Airway epithelial cell (primary cell): Measurements from ENCODE around the gene GTSE1. TPM values are rescaled to one million over a fixed set of nuclear protein-coding genes. Genes with fewer than 3 reads are reported as not detected.

Source experiments
- total RNA-seq: library from RNA; depleted of rRNA; stranded (reverse); fragments of >200 nt; gene quantifications from 2 replicates; pipeline ENCODE4 v1.2.3, GENCODE V29; 2015

GTSE1 gene
- 4.6 and 9.2 TPM in 2 replicates for total RNA-seq

DNA sequence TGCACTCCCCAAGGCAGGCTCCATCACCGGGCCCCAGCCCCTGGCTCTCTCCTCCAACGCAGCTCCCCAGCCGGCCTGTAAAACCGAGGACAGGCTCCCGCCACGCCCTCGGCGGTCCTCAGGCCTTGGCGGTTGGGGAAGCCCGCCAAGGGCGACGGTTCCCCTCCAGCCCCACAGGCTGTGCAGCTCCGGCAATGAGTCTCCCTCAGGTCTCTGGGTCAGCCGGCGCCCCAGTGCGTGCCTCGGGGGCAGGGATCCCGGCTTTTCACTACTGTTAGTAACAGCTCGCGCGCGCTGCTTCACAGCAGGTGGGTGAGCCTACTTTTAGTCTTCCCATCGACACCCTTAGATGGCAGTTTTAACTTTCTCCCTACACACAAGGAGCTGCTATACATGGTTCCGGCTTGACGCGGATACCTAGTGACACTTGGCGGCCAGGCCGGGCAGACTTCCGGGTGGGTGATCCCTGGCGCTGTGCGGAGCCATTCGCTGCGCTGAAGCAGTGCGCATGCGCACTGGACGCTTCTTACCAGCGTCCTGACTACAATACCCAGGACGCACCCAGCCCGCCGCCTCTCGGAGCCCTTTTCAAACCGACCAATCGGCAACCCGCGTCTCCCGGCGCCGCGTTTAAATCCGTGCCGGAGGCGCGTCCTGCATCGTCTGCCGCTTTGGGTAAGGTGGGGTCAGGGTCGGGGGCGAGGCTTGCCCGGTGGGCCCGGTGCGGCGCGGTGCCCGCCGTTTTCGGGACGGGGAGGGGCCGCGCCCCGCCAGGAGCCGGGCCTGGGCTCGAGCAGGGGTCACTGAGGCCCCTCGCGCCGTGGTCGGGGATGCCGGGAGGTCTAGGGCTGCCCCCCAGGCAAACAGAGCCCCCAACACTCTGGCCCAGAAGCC, at the start of gene GTSE1:
TSS of gene GTSE1 (plus strand) at position 614 of the 894 bp plus-strand sequence. CDS start 531 bp downstream, outside the sequence.

DNA sequence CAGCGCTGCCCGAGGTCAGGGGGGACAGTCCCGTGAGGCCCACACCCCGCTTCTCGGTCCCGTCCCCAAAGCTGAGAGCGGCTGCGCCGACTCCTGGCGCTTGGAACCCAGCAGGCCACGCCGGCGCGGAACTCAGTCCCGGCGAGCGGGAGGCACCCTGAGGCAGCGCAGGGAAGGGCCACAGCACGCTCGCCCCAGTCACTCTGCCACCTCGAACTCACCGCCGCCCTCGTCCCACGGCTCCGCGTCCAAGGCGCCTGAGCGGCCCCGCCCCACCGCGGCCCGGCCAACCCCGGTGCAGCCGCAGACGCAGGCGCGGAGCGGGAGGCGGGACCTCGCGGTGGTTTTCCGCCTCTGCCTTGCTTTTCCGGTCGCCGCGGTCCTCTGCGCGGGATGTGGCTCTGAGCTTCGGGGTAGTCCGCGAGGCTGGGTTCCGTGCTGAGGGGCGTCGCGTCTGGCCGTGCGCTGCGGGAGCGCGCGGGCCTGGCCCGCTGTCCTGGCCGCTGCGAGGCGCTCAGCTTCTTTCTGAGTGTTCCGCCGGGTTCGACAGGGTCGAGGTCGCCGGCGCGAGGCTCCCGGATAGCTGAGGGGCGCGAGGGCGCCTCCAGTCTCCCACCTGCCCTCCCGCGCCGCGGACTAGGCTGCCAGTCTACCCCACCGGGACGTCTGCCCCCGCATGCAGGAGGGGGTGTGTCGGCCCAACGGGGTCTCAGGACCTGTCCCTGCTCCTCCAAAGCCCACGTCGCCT, 46.5 kb upstream of the GTSE1 start, which contains the start of gene CDPF1:
TSS of gene CDPF1 (minus strand) at position 259 of the 748 bp plus-strand sequence. CDS start 2,009 bp downstream, outside the sequence.

DNA sequence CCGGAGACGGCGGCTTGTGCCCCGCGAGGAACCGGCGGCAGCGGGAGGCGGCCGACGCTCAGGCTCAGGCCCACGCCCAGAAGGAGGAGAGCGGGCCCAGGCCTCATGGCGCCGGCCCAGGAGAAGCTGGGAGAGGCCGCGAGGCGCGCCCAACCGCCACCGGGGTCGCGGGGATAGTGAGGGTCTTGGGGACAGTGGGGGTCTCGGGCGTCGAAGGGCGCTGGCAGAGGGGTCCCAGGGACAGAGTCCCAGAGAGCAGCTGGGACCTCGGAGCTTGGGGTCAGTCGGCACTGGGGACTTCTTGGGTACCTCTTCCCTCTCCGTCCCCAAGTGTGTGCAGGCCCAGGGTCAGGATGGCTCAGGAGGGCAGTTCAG, 33.5 kb upstream of the GTSE1 start, which contains the start of gene PKDREJ:
TSS of gene PKDREJ (minus strand) at position 128 of the 375 bp plus-strand sequence. CDS start at position 107, 21 bp downstream.

GRCh38 chr22:46267431-46268279, 29.0 kb upstream of the GTSE1 start, which contains the start of gene TTC38:
Gene TTC38 (plus strand): TSS chr22:46268008. CDS start chr22:46268040, 32 bp downstream.

DNA sequence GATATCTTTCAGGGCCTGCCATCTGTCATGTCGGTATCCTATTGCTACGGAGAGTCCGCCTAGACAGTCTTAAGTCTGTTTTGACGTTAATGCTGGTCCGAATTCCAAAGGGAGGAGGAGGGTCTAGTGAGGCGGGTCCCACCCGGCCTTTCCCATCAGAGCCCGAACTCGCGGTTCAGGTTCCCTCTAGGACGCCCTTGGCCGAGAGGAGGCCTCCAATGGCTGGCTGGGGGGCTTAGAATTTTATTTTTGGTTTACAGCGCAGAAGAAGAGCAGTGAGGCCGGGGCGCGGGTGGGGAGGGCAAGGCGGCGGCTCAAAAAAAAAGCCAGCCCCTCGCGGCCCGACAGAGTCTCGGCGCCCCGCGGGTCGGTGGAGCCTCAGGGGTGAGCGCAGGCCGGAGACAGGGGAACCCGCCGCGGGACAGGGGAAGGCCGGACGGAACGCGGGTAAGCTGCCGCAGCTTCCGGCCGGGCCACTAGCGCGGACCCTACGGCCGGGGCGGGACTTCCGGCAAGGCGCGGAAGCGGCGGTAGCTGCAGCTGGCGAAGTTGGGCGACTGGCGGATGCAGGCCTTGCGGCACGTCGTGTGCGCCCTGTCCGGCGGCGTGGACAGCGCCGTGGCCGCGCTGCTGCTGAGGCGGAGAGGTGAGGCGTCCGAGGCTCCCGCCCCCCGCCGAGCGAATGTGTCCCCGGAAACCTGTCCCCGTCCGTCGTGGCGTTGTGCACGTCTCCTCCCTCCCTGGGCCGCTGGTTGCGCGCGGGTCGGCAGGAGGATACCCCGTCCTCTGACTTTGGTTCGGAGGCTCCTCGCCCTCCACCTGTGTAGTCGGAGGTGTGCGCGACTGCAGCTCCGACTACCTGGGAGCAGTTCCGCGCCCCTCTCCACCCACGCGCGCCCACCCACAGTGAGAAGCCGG, 38.8 kb downstream of the GTSE1 start, which contains the start of gene TRMU:
TSS of gene TRMU (plus strand) at position 514 of the 918 bp plus-strand sequence. CDS start at position 565, 51 bp downstream.

Other genes with a start within 250 kb of the GTSE1 start
- 2.5 and 5.6 TPM in 2 replicates for gene PPARA, start 146.3 kb upstream of the GTSE1 start, total RNA-seq
- gene CDPF1, start 46.6 kb upstream of the GTSE1 start, total RNA-seq: 4.5 and 7.5 TPM in 2 replicates
- under 0.01 TPM in 1 of 2 replicates, not detected in the other for gene PKDREJ, start 33.5 kb upstream of the GTSE1 start, total RNA-seq
- 10.1 and 15.2 TPM in 2 replicates for gene TTC38, start 28.9 kb upstream of the GTSE1 start, total RNA-seq
- gene TRMU, start 38.8 kb downstream of the GTSE1 start, total RNA-seq: 27.4 and 37.9 TPM in 2 replicates
- gene CELSR1, start 240.8 kb downstream of the GTSE1 start, total RNA-seq: 87.2 and 108 TPM in 2 replicates